ENCODE results near the gene KCNRG.

Gene KCNRG

DNA sequence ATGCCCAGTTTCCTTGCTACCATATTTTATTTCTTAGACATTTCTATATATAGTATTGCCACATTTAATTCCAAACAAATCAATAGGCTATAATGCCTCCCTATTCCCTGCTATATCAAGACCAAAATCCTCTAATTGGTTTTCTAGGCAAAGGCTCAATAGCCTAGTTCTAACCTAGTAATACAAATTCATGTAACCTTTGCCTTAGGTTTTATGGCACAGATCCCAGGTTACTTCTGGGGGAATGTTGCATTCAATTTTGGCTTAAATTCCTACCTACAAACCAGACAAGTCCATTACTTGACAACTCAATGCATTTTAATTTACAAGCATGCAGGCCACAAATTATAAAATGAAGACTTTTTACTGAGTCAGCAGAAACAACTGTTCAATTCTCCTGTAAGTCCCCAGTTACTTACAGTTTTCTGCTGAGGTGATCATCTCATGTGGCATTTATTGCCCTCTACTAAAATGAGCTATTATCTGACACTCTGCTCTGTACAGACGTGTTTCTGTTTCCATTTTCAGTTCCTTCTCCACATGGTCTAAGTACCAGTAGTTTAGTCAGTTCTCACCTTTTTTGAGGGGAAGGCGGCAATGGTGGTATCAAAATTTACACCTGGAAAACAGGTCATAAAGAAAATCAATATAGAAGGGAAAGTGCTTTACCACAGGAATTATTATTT is 11.7 kb downstream of the KCNRG start:
- TF ChIP-seq, protein P1, sequence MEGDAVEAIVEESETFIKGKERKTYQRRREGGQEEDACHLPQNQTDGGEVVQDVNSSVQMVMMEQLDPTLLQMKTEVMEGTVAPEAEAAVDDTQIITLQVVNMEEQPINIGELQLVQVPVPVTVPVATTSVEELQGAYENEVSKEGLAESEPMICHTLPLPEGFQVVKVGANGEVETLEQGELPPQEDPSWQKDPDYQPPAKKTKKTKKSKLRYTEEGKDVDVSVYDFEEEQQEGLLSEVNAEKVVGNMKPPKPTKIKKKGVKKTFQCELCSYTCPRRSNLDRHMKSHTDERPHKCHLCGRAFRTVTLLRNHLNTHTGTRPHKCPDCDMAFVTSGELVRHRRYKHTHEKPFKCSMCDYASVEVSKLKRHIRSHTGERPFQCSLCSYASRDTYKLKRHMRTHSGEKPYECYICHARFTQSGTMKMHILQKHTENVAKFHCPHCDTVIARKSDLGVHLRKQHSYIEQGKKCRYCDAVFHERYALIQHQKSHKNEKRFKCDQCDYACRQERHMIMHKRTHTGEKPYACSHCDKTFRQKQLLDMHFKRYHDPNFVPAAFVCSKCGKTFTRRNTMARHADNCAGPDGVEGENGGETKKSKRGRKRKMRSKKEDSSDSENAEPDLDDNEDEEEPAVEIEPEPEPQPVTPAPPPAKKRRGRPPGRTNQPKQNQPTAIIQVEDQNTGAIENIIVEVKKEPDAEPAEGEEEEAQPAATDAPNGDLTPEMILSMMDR (IDR thresholded peaks at IDR 0.05; ENCODE audit: low read depth, low read length, missing control alignments), result no peak
- DNase-seq (ENCODE audit: low read depth), result peak; percentile 64
- H3K4me3 ChIP-seq (ENCODE audit: low read depth, low read length), result no peak overlapping the region

GRCh38 chr13:50030315-50030714 is 15.1 kb downstream of the KCNRG start:
- DNase-seq (ENCODE audit: low read depth), result no peak
- H3K4me3 ChIP-seq (ENCODE audit: low read depth, low read length), result no peak overlapping the region
- TF ChIP-seq, protein P1 (IDR thresholded peaks at IDR 0.05; ENCODE audit: low read depth, low read length, missing control alignments), result no peak

GRCh38 chr13:50033725-50034124 is 18.5 kb downstream of the KCNRG start:
- TF ChIP-seq, protein P1 (IDR thresholded peaks at IDR 0.05; ENCODE audit: low read depth, low read length, missing control alignments), result no peak
- H3K4me3 ChIP-seq (ENCODE audit: low read depth, low read length), result no peak overlapping the region
- no peak for DNase-seq (ENCODE audit: low read depth)

GRCh38 chr13:50037788-50038187 is 22.5 kb downstream of the KCNRG start:
- TF ChIP-seq, protein P1 (IDR thresholded peaks at IDR 0.05; ENCODE audit: low read depth, low read length, missing control alignments), result no peak
- DNase-seq (ENCODE audit: low read depth), result no peak
- H3K4me3 ChIP-seq (ENCODE audit: low read depth, low read length), result no peak overlapping the region

DNA sequence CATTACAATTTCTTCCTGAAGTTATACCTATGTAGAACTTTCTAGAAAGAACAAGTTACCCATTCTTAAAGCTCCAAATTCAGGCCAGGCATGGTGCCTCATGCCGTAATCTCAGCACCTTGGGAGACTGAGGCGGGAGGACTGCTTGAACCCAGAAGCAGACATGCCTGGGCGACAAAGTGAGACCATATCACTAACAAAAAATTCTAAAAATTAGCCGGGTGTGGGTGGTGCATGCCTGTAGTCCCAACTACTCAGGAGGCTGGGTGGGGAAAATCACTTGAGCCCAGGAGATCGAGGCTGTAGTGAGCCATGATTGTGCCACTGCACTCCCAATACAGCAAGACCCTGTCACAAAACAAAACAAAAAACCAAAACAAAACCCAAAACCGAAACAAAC is 23.0 kb downstream of the KCNRG start:
- H3K4me3 ChIP-seq (ENCODE audit: low read depth, low read length), result no peak overlapping the region
- TF ChIP-seq, protein P1 (IDR thresholded peaks at IDR 0.05; ENCODE audit: low read depth, low read length, missing control alignments), result no peak
- no peak for DNase-seq (ENCODE audit: low read depth)

DNA sequence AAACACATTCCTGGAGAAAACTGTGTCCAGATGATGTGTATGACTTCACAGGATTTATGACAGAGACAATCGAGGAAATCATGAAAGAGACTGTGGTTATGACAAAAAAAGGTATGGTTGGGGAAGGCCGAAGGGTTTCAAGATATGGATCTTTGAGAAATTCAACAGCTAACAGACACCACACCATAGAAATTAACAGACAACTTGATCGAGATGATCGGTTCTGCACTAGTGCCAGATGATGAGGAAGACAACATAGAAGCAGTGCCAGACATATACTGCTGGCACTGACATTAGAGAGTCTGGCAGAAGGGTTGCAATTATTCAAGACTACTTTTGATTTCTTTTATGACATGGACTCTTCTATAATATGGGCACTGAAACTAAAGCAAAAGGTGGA is 37.2 kb downstream of the KCNRG start:
- TF ChIP-seq, protein P1 (IDR thresholded peaks at IDR 0.05; ENCODE audit: low read depth, low read length, missing control alignments), result no peak
- H3K4me3 ChIP-seq (ENCODE audit: low read depth, low read length), result no peak overlapping the region
- DNase-seq (ENCODE audit: low read depth), result no peak

DNA sequence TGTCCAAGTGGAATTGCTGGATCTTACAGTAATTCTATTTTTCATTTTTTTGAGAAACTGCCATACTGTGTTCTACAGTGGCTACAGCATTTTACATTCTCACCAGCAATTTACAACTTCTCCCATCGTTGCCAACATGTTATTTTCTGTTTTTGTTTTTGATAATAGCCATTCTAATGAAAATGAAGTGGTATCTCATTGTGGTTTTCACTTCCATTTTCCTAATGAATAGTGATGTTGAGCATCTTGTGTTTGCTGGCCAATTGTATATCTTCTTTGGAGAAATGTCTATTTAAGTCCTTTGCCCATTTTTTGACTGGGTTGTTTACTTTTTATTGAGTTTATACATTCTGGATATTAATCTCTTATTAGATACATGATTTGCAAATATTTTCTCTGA is 38.6 kb downstream of the KCNRG start:
- no peak for DNase-seq (ENCODE audit: low read depth)
- TF ChIP-seq, protein P1 (IDR thresholded peaks at IDR 0.05; ENCODE audit: low read depth, low read length, missing control alignments), result no peak
- H3K4me3 ChIP-seq (ENCODE audit: low read depth, low read length), result no peak overlapping the region
